ENCODE measurements around the gene MICU2. TPM values are rescaled to one million over a fixed set of nuclear protein-coding genes. Genes with fewer than 3 reads are reported as not detected.
A peak's percentile ranks its signal among the peaks of the same experiment; 100 is the strongest.

The MICU2 gene
- total RNA-seq, 1 donor: 57.7 TPM

DNA sequence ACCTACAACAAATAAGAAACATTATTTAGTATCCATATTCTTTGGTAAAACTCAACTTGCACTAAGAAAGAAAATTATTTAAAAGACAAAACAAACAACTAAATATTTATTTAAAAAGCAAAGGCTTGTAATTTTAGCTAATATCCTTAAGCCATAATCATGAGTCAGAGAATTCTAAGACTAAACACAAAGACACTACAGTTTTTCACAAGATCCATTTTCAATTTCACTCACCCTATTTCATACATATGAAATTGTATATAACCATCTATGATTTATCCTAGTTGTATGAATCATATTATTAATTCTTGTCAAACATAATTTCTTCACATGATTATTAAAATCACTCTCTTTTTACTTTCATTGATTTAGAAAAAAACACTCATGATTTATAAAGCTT is 64.3 kb downstream of the MICU2 start:
- TF ChIP-seq, protein P1, sequence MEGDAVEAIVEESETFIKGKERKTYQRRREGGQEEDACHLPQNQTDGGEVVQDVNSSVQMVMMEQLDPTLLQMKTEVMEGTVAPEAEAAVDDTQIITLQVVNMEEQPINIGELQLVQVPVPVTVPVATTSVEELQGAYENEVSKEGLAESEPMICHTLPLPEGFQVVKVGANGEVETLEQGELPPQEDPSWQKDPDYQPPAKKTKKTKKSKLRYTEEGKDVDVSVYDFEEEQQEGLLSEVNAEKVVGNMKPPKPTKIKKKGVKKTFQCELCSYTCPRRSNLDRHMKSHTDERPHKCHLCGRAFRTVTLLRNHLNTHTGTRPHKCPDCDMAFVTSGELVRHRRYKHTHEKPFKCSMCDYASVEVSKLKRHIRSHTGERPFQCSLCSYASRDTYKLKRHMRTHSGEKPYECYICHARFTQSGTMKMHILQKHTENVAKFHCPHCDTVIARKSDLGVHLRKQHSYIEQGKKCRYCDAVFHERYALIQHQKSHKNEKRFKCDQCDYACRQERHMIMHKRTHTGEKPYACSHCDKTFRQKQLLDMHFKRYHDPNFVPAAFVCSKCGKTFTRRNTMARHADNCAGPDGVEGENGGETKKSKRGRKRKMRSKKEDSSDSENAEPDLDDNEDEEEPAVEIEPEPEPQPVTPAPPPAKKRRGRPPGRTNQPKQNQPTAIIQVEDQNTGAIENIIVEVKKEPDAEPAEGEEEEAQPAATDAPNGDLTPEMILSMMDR (IDR thresholded peaks at IDR 0.05; ENCODE audit: insufficient read depth, low read length): no peak
- no peak overlapping the region for H3K4me3 ChIP-seq (ENCODE audit: low read depth, low read length)

DNA sequence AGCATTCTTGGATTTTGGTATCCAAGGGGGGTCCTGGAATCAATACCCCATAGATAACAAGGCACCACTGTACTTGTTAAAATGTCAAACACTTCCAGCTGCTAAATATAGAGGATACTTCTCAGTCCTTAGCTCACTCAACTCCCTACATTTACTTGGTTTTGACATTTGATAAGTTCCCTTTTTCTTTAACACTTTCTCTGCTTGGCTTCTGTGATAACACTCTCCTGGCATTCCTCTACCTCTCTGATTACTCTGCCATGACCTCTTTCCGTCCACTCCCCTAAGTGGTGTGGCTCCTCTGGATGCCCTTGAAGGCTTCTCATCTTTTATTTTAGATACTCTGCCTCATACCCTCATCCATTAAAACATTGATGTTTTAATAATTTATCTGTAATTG is 65.2 kb downstream of the MICU2 start:
- H3K4me3 ChIP-seq (ENCODE audit: low read depth, low read length): no peak overlapping the region
- TF ChIP-seq, protein P1 (IDR thresholded peaks at IDR 0.05; ENCODE audit: insufficient read depth, low read length): no peak
- no peak for DNase-seq (ENCODE audit: low read depth)

More for the DNA sequence above, 64.3 kb downstream of the MICU2 start:
- DNase-seq (ENCODE audit: low read depth): no peak

DNA sequence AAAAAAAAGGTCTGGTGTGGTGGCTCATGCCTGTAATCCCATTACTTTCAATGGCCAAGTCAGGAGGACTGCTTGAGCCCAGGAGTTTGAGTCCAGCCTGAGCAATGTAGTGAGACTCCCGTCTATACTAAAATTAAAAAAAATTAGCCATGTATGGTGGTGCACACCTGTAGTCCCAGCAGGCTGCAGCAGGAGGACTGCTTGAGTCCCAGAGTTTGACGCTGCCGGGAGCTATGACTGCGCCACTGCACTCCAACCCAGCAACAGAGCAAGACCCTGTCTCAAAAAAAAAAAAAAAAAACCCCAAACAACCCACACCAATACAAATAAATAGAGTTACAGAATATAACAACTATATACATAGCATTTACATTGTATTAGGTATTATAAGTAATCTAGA is 65.7 kb downstream of the MICU2 start:
- DNase-seq (ENCODE audit: low read depth): no peak
- TF ChIP-seq, protein P1 (IDR thresholded peaks at IDR 0.05; ENCODE audit: insufficient read depth, low read length): no peak
- no peak overlapping the region for H3K4me3 ChIP-seq (ENCODE audit: low read depth, low read length)

DNA sequence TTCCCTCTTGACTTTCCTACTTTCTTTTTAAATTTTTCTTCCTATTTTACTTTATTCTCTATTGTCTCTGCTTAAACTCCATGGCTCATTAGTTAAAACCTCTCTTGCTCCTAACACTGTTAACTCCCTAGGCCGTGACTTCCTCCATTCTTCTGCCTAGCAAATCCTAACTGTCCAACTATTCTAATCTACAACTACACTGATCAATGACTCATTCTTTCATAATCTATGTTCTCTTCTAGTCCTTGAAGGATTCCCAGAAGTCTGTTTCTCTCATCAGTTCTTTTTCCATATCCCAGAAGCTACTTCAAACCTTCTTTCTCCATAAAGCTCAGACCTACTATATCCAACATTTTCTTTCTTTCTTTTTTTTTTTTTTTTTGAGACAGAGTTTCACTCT is 66.9 kb downstream of the MICU2 start:
- peak; percentile 27 for DNase-seq (ENCODE audit: low read depth)
- TF ChIP-seq, protein P1 (IDR thresholded peaks at IDR 0.05; ENCODE audit: insufficient read depth, low read length): no peak

DNA sequence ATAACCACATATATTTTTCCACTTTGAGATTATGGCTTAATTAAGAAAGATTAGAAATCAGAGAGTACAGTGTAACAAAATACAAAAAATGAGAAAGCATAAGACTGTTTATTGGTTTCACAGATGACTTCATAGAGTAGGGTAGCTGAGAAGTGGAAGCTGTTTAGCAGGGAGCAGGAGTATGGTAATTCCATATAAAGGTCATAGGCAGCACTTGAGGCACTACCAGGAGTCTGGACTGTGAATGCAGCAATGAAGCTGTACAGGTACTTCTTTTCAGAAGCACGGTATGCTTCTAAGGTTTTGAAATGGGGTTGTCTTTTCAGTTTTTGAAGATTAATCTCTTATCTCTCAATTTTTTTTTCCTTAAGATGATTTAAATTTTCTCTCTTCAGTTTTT is 69.2 kb downstream of the MICU2 start:
- no peak for DNase-seq (ENCODE audit: low read depth)
- H3K4me3 ChIP-seq (ENCODE audit: low read depth, low read length): no peak overlapping the region
- TF ChIP-seq, protein P1 (IDR thresholded peaks at IDR 0.05; ENCODE audit: insufficient read depth, low read length): no peak

More for the DNA sequence above, 66.9 kb downstream of the MICU2 start:
- H3K4me3 ChIP-seq (ENCODE audit: low read depth, low read length): no peak overlapping the region

GRCh38 chr13:21531455-21531854 is 72.5 kb downstream of the MICU2 start:
- TF ChIP-seq, protein P1 (IDR thresholded peaks at IDR 0.05; ENCODE audit: insufficient read depth, low read length): no peak
- H3K4me3 ChIP-seq (ENCODE audit: low read depth, low read length): no peak overlapping the region
- DNase-seq (ENCODE audit: low read depth): no peak

DNA sequence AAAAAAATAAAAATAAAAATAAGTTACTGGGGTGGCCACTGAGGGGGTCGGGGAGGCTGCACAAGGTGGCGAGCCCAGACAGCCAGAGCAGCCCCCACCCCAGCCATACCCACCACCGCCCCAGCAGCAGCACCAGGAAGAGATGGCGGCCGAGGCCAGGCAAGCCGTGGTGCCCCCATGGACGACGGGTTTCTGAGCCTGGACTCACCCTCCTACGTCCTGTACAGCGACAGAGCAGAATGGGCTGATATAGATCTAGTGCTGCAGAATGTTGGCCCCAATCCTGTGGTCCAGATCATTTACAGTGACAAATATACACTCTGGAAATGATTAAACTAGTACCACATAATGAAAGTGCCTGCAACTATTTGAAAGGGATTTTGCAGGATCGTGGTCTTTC is 73.3 kb downstream of the MICU2 start:
- DNase-seq (ENCODE audit: low read depth): no peak
- no peak overlapping the region for H3K4me3 ChIP-seq (ENCODE audit: low read depth, low read length)
- TF ChIP-seq, protein P1 (IDR thresholded peaks at IDR 0.05; ENCODE audit: insufficient read depth, low read length): no peak

Data from fibroblast of the aortic adventitia (primary cell).